Mammary epithelial cell (primary cell): Measurements from ENCODE around the gene TBR1.

Experiments used
- CTCF ChIP-seq, 2 donors: IDR thresholded peaks in 1 of 2; conservative IDR thresholded peaks in 1 of 2; 2 replicates each; pipeline ENCODE4 v1.5.1; 2011 to 2012; ENCODE audit warnings: inconsistent platforms in 2 of 2, low read length in 2 of 2, mild to moderate bottlenecking in 2 of 2, control low read depth in 1 of 2, low read depth in 1 of 2; ENCODE audit not compliant: insufficient read depth in 1 of 2; ENCODE audit errors: extremely low read depth in 1 of 2
- EZH2 ChIP-seq: IDR thresholded peaks from 2 replicates; pipeline ENCODE4 v1.6.1; 2012; ENCODE audit warnings: low read length, inconsistent platforms, borderline replicate concordance

GRCh38 chr2:161415987-161416707 lies at the start of gene TBR1:
- TF ChIP-seq CTCF (conservative IDR thresholded peaks at IDR 0.05 in 1 of 2, IDR thresholded peaks at IDR 0.05 in 1 of 2; ENCODE audit: extremely low read depth in 1 of 2, insufficient read depth in 1 of 2, low read depth in 1 of 2, low read length in 2 of 2) (no peak), EZH2 (no peak)
